AG20443 (cell line): ENCODE results near the gene TMEM170A.
A peak's percentile ranks its signal among the peaks of the same experiment; 100 is the strongest.
"Not testable (repeated sequence)": the region's sequence is repeated elsewhere in the genome, so short reads cannot be mapped to it uniquely, and the experiment has no call there.

ENCODE experiments used
- DNase-seq: peaks from one replicate; pipeline ENCODE4 v3.0.0; 2012; ENCODE audit warnings: low spot score, mixed read lengths

TMEM170A gene

GRCh38 chr16:75452464-75453190 lies 11.9 kb downstream of the TMEM170A start:
- DNase-seq: no peak

- no peak for DNase-seq
Measured at GRCh38 chr16:75446416-75446815, 18.1 kb downstream of the TMEM170A start.

- DNase-seq: no peak
Measured at GRCh38 chr16:75445298-75445697, 19.2 kb downstream of the TMEM170A start.

GRCh38 chr16:75443298-75443697 lies 21.2 kb downstream of the TMEM170A start:
- peak; percentile 60 for DNase-seq

- peak; percentile 74 for DNase-seq
Measured at GRCh38 chr16:75433732-75434413, 30.6 kb downstream of the TMEM170A start.

- peak; percentile 100 for DNase-seq
Measured at GRCh38 chr16:75432828-75433731, 31.4 kb downstream of the TMEM170A start, which contains the start of gene CFDP1. TSS of gene CFDP1 (minus strand) at chr16:75433503. CDS start at chr16:75433352, 151 bp downstream.

GRCh38 chr16:75429621-75430403 lies 34.7 kb downstream of the TMEM170A start:
- DNase-seq: no peak

GRCh38 chr16:75426524-75426923 lies 38.0 kb downstream of the TMEM170A start:
- DNase-seq: peak; percentile 24

GRCh38 chr16:75424105-75424762 lies 40.3 kb downstream of the TMEM170A start:
- DNase-seq: not testable (repeated sequence)

- no peak for DNase-seq
Measured at GRCh38 chr16:75423723-75424104, 40.8 kb downstream of the TMEM170A start.

- no peak for DNase-seq
Measured at GRCh38 chr16:75421820-75422126, 42.7 kb downstream of the TMEM170A start.

- peak; percentile 50 for DNase-seq
Measured at GRCh38 chr16:75420987-75421819, 43.3 kb downstream of the TMEM170A start.

GRCh38 chr16:75416904-75417565 lies 47.5 kb downstream of the TMEM170A start:
- DNase-seq: no peak

GRCh38 chr16:75415169-75415905 lies 49.2 kb downstream of the TMEM170A start:
- DNase-seq: no peak

GRCh38 chr16:75413951-75414350 lies 50.5 kb downstream of the TMEM170A start:
- no peak for DNase-seq

- no peak for DNase-seq
Measured at GRCh38 chr16:75406943-75407342, 57.5 kb downstream of the TMEM170A start.

GRCh38 chr16:75402821-75403475 lies 61.5 kb downstream of the TMEM170A start:
- peak; percentile 39 for DNase-seq

- peak; percentile 54 for DNase-seq
Measured at GRCh38 chr16:75402159-75402820, 62.2 kb downstream of the TMEM170A start.
